Measurements from ENCODE around the gene DBF4B. TPM values are rescaled to one million over a fixed set of nuclear protein-coding genes. Genes with fewer than 3 reads are reported as not detected.
"Not testable (repeated sequence)": the region's sequence is repeated elsewhere in the genome, so short reads cannot be mapped to it uniquely, and the experiment has no call there.

Gene DBF4B
- total and polyA plus RNA-seq, 10 of the 15 experiments (the other 5 are each of a cell fraction or from before 2014, with no cell fraction given), result 2.4 to 24.6 (median 16.9) TPM

DNA sequence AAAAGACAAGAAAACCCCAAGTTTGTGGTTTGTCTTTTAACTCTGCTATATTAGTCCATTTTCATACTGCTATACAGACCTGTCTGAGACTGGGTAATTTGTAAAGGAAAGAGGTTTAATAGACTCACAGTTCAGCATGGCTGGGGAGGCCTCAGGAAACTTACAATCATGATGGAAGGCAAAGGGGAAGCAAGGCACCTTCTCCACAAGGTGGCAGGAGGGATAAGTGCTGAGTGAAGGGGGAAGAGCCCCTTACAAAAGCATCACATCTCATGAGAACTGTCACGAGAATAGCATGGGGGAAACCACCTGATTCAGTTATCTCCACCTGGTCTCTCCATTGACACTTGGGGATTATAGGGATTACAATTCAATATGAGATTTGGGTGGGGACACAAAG is 36.8 kb downstream of the DBF4B start (continued):
- TF ChIP-seq CUX1 (IDR thresholded peaks at IDR 0.05; ENCODE audit: insufficient replicate concordance, low read depth, low read length) (no peak), RAD51 (IDR thresholded peaks at IDR 0.05) (no peak), CTCF (IDR thresholded peaks at IDR 0.05 in 2 of 3, conservative IDR thresholded peaks at IDR 0.05 in 1 of 3; ENCODE audit: control insufficient read depth in 2 of 3, extremely low read depth in 1 of 3, insufficient read depth in 1 of 3, low read depth in 3 of 3, low read length in 3 of 3) (no peak), RELA (IDR thresholded peaks at IDR 0.05; ENCODE audit: borderline replicate concordance, partially characterized antibody) (no peak), DPF2 (IDR thresholded peaks at IDR 0.05) (no peak), MTA2 (IDR thresholded peaks at IDR 0.05; ENCODE audit: low read depth) (no peak)

- RAD21 ChIA-PET (ENCODE audit: unreplicated experiment); DNase-seq (ENCODE audit: low read depth, low spot score); in situ Hi-C loops (cut with MboI); BruUV-seq (replicated peaks); H3K4me3 ChIP-seq; FAIRE-seq; intact Hi-C loops (cut with micrococcal nuclease; ENCODE audit: unreplicated experiment); H3K27me3 ChIP-seq (replicated peaks in 1 of 2; ENCODE audit: control insufficient read depth in 2 of 2, insufficient read depth in 2 of 2, low read length in 1 of 2); H3K4me2 ChIP-seq (ENCODE audit: control insufficient read depth, insufficient read depth); H3K27ac ChIP-seq (ENCODE audit: control insufficient read depth, insufficient read depth); H2AFZ ChIP-seq (ENCODE audit: control insufficient read depth, low read depth, low read length); H4K20me1 ChIP-seq (ENCODE audit: control insufficient read depth, insufficient read depth); H3K9me3 ChIP-seq (replicated peaks; ENCODE audit: control insufficient read depth, insufficient read depth, low read length); H3K79me2 ChIP-seq (ENCODE audit: control insufficient read depth, insufficient read depth, low read length); H3K9ac ChIP-seq (ENCODE audit: control insufficient read depth, insufficient read depth, low read length); ATAC-seq; H3K4me1 ChIP-seq (ENCODE audit: control insufficient read depth, insufficient read depth, low read length); CTCF ChIA-PET: not testable (repeated sequence)
- SMC1A ChIA-PET (ENCODE audit: uncharacterized antibody, unreplicated experiment), result interaction anchor here (0.6 kb wide), 1 partner anchor 983 kb away, joined by 3 read pairs; no protein-coding TSS in a partner anchor
- POLR2A ChIA-PET, result interaction anchor here (0.6 kb wide), 1 partner anchor 9 kb away, joined by 4 read pairs; no protein-coding TSS in a partner anchor
- H3K36me3 ChIP-seq (ENCODE audit: control insufficient read depth in 2 of 2, insufficient read depth in 2 of 2, low read length in 1 of 2), result peaks cover 7 to 14% of the 10 kb centered on the region in 2 experiments
- WGBS (ENCODE audit: insufficient coverage, insufficient replicate concordance, low lambda C conversion rate, missing lambda C conversion rate), result 83% methylated on average over 3 of the region's 5 CpGs
These were observed 37.3 kb downstream of the DBF4B start for GRCh38 chr17:44745738-44746137.

All from GM12878 (cell line).